Measurements from ENCODE around the gene TMTC3.

Gene TMTC3

DNA sequence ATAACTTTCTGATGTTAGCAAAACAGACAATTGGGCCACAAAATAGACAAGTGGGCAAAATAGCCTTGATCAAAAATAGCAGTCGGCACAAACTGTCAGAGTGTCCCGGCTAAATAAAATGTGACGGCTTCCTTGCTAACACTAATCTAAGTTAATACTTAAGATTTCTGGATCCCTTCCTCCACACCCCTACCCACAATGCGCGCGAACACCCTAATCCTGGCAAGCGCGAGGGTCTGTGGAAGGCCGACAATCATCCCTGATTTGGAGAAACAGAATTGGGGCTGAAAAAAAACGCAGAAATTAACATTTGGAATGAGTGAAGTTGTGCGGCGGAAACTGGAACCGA lies 708 bp upstream of the TMTC3 start:
- TF ChIP-seq, protein P1, sequence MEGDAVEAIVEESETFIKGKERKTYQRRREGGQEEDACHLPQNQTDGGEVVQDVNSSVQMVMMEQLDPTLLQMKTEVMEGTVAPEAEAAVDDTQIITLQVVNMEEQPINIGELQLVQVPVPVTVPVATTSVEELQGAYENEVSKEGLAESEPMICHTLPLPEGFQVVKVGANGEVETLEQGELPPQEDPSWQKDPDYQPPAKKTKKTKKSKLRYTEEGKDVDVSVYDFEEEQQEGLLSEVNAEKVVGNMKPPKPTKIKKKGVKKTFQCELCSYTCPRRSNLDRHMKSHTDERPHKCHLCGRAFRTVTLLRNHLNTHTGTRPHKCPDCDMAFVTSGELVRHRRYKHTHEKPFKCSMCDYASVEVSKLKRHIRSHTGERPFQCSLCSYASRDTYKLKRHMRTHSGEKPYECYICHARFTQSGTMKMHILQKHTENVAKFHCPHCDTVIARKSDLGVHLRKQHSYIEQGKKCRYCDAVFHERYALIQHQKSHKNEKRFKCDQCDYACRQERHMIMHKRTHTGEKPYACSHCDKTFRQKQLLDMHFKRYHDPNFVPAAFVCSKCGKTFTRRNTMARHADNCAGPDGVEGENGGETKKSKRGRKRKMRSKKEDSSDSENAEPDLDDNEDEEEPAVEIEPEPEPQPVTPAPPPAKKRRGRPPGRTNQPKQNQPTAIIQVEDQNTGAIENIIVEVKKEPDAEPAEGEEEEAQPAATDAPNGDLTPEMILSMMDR (IDR thresholded peaks at IDR 0.05; ENCODE audit: borderline replicate concordance, extremely low read depth, low read length, poor library complexity, severe bottlenecking): no peak
- no peak for TF ChIP-seq EZH2 (IDR thresholded peaks at IDR 0.05; ENCODE audit: borderline replicate concordance, low read depth, low read length, severe bottlenecking)
- Histone ChIP-seq H3K9ac (ENCODE audit: low read depth, low read length) (peak overlapping the region; percentile 76), H3K79me2 (ENCODE audit: insufficient read depth, low read length) (peaks cover 50% of the 10 kb centered on the region), H3K27me3 (ENCODE audit: insufficient read depth, low read length, poor library complexity) (no peaks in the 10 kb centered on the region), H4K20me1 (ENCODE audit: insufficient read depth, low read length) (no peaks in the 10 kb centered on the region), H3K4me3 (ENCODE audit: low read depth in 1 of 2, low read length in 2 of 2) (peak overlapping the region; percentile 88 to 94), H3K36me3 (ENCODE audit: insufficient read depth, low read length) (peaks cover 12% of the 10 kb centered on the region; the same call in 1 of the 2 replicates), H3K27ac (ENCODE audit: low read length) (peak overlapping the region; percentile 74), H3K9me3 (ENCODE audit: insufficient read depth, low read length, severe bottlenecking) (no peaks in the 10 kb centered on the region), H2AFZ (ENCODE audit: low read depth, low read length) (peak overlapping the region; percentile 98), H3K4me1 (ENCODE audit: insufficient read depth, low read length) (peaks cover 53% of the 10 kb centered on the region), H3K4me2 (ENCODE audit: insufficient read depth, low read length) (peak overlapping the region; percentile 94)
- peak; percentile 1; the same call in 1 of the 3 replicates for ATAC-seq (ENCODE audit: insufficient read depth, low read depth)
- no peak for DNase-seq

DNA sequence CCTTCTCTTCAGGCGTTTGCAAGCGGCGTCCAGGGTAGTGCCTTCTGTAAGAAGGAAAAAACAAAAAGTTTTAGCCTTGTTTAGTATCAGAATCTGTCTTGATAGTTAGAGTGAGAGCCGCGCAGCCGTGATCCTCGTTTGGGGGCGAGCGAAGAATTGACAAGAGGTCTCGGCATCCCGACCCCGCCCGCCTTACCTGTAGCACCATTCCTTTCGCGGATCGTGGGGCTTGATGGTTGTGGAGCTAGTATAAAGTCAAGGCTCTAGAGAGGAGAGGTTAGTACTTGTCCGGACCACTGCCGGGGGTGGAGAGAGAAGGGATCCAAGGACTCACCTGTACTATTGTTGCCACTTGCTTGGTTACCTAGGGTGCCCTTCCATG lies 494 bp downstream of the TMTC3 start:
- Histone ChIP-seq H3K27me3 (ENCODE audit: insufficient read depth, low read length, poor library complexity) (no peaks in the 10 kb centered on the region), H3K27ac (ENCODE audit: low read length) (peak overlapping the region; percentile 76), H3K9ac (ENCODE audit: low read depth, low read length) (peak overlapping the region; percentile 76), H3K4me2 (ENCODE audit: insufficient read depth, low read length) (peak overlapping the region; percentile 94), H3K79me2 (ENCODE audit: insufficient read depth, low read length) (peaks cover 50% of the 10 kb centered on the region), H4K20me1 (ENCODE audit: insufficient read depth, low read length) (no peaks in the 10 kb centered on the region), H3K36me3 (ENCODE audit: insufficient read depth, low read length) (peaks cover 9% of the 10 kb centered on the region; the same call in 1 of the 2 replicates), H2AFZ (ENCODE audit: low read depth, low read length) (peak overlapping the region; percentile 98), H3K4me1 (ENCODE audit: insufficient read depth, low read length) (peaks cover 50% of the 10 kb centered on the region), H3K4me3 (ENCODE audit: low read depth in 1 of 2, low read length in 2 of 2) (peak overlapping the region; percentile 88 to 94), H3K9me3 (ENCODE audit: insufficient read depth, low read length, severe bottlenecking) (no peaks in the 10 kb centered on the region)
- DNase-seq (peak; percentile 28), ATAC-seq (ENCODE audit: insufficient read depth, low read depth) (peak; percentile 0; the same call in 1 of the 3 replicates)
- TF ChIP-seq, protein P1 (IDR thresholded peaks at IDR 0.05; ENCODE audit: borderline replicate concordance, extremely low read depth, low read length, poor library complexity, severe bottlenecking): no peak
- TF ChIP-seq EZH2 (IDR thresholded peaks at IDR 0.05; ENCODE audit: borderline replicate concordance, low read depth, low read length, severe bottlenecking): no peak

DNA sequence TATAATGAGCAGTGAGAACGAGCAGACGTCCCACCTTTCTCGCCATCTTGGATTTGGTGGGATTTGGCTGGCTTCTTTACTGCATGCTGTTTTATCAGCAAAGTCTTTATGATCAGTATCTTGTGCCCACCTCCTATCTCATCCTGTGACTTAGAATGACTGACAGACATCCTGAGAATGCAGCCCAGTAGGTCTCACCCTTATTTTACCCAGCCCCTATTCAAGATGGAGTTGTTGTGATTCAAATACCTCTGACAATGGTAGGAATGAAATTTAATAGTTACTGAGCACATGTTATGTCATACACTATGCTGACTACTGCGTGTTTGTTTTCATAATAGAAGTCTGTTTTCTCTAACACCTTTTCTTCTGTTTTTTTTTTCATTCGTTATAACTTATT lies 1.9 kb downstream of the TMTC3 start:
- Histone ChIP-seq H3K4me3 (ENCODE audit: low read depth in 1 of 2, low read length in 2 of 2) (peak overlapping the region in 1 of 2 experiments; percentile 14; a peak in 1 of 4 replicates), H3K9me3 (ENCODE audit: insufficient read depth, low read length, severe bottlenecking) (no peaks in the 10 kb centered on the region), H3K4me1 (ENCODE audit: insufficient read depth, low read length) (peaks cover 50% of the 10 kb centered on the region), H3K79me2 (ENCODE audit: insufficient read depth, low read length) (peaks cover 50% of the 10 kb centered on the region), H3K9ac (ENCODE audit: low read depth, low read length) (no peak overlapping the region), H2AFZ (ENCODE audit: low read depth, low read length) (no peak overlapping the region), H3K4me2 (ENCODE audit: insufficient read depth, low read length) (peak overlapping the region; percentile 94), H3K36me3 (ENCODE audit: insufficient read depth, low read length) (peaks cover 13% of the 10 kb centered on the region; the same call in 1 of the 2 replicates), H3K27ac (ENCODE audit: low read length) (no peak overlapping the region), H3K27me3 (ENCODE audit: insufficient read depth, low read length, poor library complexity) (no peaks in the 10 kb centered on the region), H4K20me1 (ENCODE audit: insufficient read depth, low read length) (no peaks in the 10 kb centered on the region)
- TF ChIP-seq EZH2 (IDR thresholded peaks at IDR 0.05; ENCODE audit: borderline replicate concordance, low read depth, low read length, severe bottlenecking): no peak
- TF ChIP-seq, protein P1 (IDR thresholded peaks at IDR 0.05; ENCODE audit: borderline replicate concordance, extremely low read depth, low read length, poor library complexity, severe bottlenecking): no peak
- no peak for DNase-seq
- no peak for ATAC-seq (ENCODE audit: insufficient read depth, low read depth)

Data from DND-41 (cell line).